H1 (cell line): Measurements from ENCODE around the gene MORN4. TPM values are rescaled to one million over a fixed set of nuclear protein-coding genes. Genes with fewer than 3 reads are reported as not detected.

ENCODE experiments used
- CTCF ChIA-PET: fragments of 300-600 bp; sonication (Branson Sonifier 250); formaldehyde crosslinking; loops from one replicate; lab custom pipeline; 2021; ENCODE audit not compliant: partially characterized antibody; lab: Charles Lee
- POLR2A ChIA-PET: fragments of 300-600 bp; sonication (Branson Sonifier 250); formaldehyde crosslinking; loops from one replicate; lab custom pipeline; 2021; ENCODE audit warnings: inconsistent platforms; ENCODE audit not compliant: partially characterized antibody; lab: Charles Lee
- DNase-seq, 2 experiments: peaks; one replicate each; pipeline versions ENCODE4 v3.0.0 to v3.0.0-alpha.2; 2010 to 2022; ENCODE audit warnings: low spot score in 2 of 2, low read depth in 1 of 2, mixed read lengths in 1 of 2
- FAIRE-seq: peaks from 2 replicates; lab custom pipeline; 2011; peaks lifted over from hg19 to GRCh38; lab: Jason Lieb, UNC
- H2AFZ ChIP-seq: 2 replicates; pipeline ENCODE4 v1.8.1; 2012; ENCODE audit warnings: low read length, inconsistent platforms
- H2AK5ac ChIP-seq: 2 replicates; pipeline ENCODE4 v1.6.1; 2013; ENCODE audit warnings: low read depth, low read length
- H2BK120ac ChIP-seq: replicated peaks from 2 replicates; pipeline ENCODE3; 2013; ENCODE audit warnings: low read depth, low read length, inconsistent platforms
- H2BK12ac ChIP-seq: 2 replicates; pipeline ENCODE4 v1.6.1; 2013; ENCODE audit warnings: low read depth, low read length
- H2BK15ac ChIP-seq: 2 replicates; pipeline ENCODE4 v1.6.1; 2013; ENCODE audit warnings: low read length
- H2BK20ac ChIP-seq: 2 replicates; pipeline ENCODE4 v1.6.1; 2013; ENCODE audit warnings: low read length
- H2BK5ac ChIP-seq: 2 replicates; pipeline ENCODE4 v1.6.1; 2013; ENCODE audit warnings: low read depth, low read length
- H3K14ac ChIP-seq: 2 replicates; pipeline ENCODE4 v1.6.1; 2013; ENCODE audit warnings: inconsistent platforms; ENCODE audit not compliant: insufficient read length
- H3K18ac ChIP-seq: 2 replicates; pipeline ENCODE4 v1.6.1; 2013; ENCODE audit warnings: low read length; ENCODE audit errors: extremely low read depth
- H3K23ac ChIP-seq: 2 replicates; pipeline ENCODE4 v1.6.1; 2013; ENCODE audit warnings: inconsistent platforms; ENCODE audit not compliant: insufficient read length
- H3K23me2 ChIP-seq: 2 replicates; pipeline ENCODE4 v1.6.1; 2013; ENCODE audit warnings: low read depth, low read length
- H3K27ac ChIP-seq: 2 replicates; pipeline ENCODE4 v1.6.1; 2011; ENCODE audit warnings: low read depth, low read length, inconsistent platforms
- H3K27me3 ChIP-seq, 4 experiments: replicated peaks in 1 of 4; 1 replicate in 1 of 4; 2 replicates in 3 of 4; pipeline versions ENCODE4 v1.6.1 to v1.8.1; 2011 to 2013; ENCODE audit warnings: low read length in 3 of 4, mild to moderate bottlenecking in 3 of 4, inconsistent platforms in 2 of 4, mixed read lengths in 2 of 4, moderate library complexity in 1 of 4; ENCODE audit not compliant: control insufficient read depth in 3 of 4, insufficient read depth in 3 of 4; ENCODE audit errors: extremely low read depth in 1 of 4
- H3K36me3 ChIP-seq, 4 experiments: 2 replicates each; pipeline versions ENCODE4 v1.6.1 to v1.8.1; 2011 to 2013; ENCODE audit warnings: mild to moderate bottlenecking in 4 of 4, low read length in 3 of 4, moderate library complexity in 2 of 4, control low read depth in 1 of 4, inconsistent platforms in 1 of 4; ENCODE audit not compliant: insufficient read depth in 4 of 4, control insufficient read depth in 2 of 4
- H3K4ac ChIP-seq: replicated peaks from 2 replicates; pipeline ENCODE3; 2013; ENCODE audit warnings: low read length, low read depth, mixed read lengths, inconsistent platforms; ENCODE audit not compliant: insufficient read length
- H3K4me1 ChIP-seq, 4 experiments: replicated peaks in 1 of 4; 1 replicate in 1 of 4; 2 replicates in 3 of 4; pipeline versions ENCODE4 v1.6.1 to v1.8.1; 2011 to 2013; ENCODE audit warnings: low read length in 3 of 4, inconsistent platforms in 2 of 4, mixed read lengths in 1 of 4; ENCODE audit not compliant: insufficient read depth in 4 of 4, control insufficient read depth in 3 of 4
- H3K4me2 ChIP-seq, 2 experiments: 2 replicates each; pipeline versions ENCODE4 v1.6.1 to v1.8.1; 2011 to 2013; ENCODE audit warnings: low read depth in 2 of 2, low read length in 2 of 2, control low read depth in 1 of 2, inconsistent platforms in 1 of 2, mild to moderate bottlenecking in 1 of 2; ENCODE audit not compliant: insufficient read depth in 1 of 2
- H3K4me3 ChIP-seq, 4 experiments: fragments of 200-600, 300-600 bp in 1 of 4; sonication (generic), shearing (Covaris generic), sonication (Bioruptor Twin) in 1 of 4; 2 replicates each; pipeline versions ENCODE4 v1.5.1 to v1.8.1; 2011 to 2016; ENCODE audit warnings: low read length in 4 of 4, low read depth in 3 of 4, control low read depth in 2 of 4, inconsistent platforms in 2 of 4, mild to moderate bottlenecking in 2 of 4, mixed read lengths in 1 of 4, moderate library complexity in 1 of 4; ENCODE audit not compliant: insufficient read depth in 2 of 4; ENCODE audit errors: extremely low read depth in 1 of 4
- H3K56ac ChIP-seq: replicated peaks from 2 replicates; pipeline ENCODE3; 2013; ENCODE audit warnings: low read depth, mild to moderate bottlenecking, mixed read lengths, low read length, inconsistent platforms; ENCODE audit not compliant: insufficient read length
- H3K79me1 ChIP-seq: 2 replicates; pipeline ENCODE4 v1.6.1; 2013; ENCODE audit warnings: low read depth, low read length, control low read depth
- H3K79me2 ChIP-seq, 2 experiments: 2 replicates each; pipeline versions ENCODE4 v1.6.1 to v1.8.1; 2012 to 2013; ENCODE audit warnings: low read length in 2 of 2, mild to moderate bottlenecking in 2 of 2, inconsistent platforms in 1 of 2; ENCODE audit not compliant: insufficient read depth in 2 of 2, control insufficient read depth in 1 of 2
- H3K9ac ChIP-seq, 4 experiments: replicated peaks in 1 of 4; 1 replicate in 1 of 4; 2 replicates in 3 of 4; pipeline versions ENCODE4 v1.6.1 to v1.8.1; 2011 to 2013; ENCODE audit warnings: low read depth in 3 of 4, low read length in 3 of 4, control low read depth in 2 of 4, mild to moderate bottlenecking in 2 of 4, moderate library complexity in 2 of 4, inconsistent platforms in 1 of 4; ENCODE audit errors: extremely low read depth in 1 of 4
- H3K9me3 ChIP-seq, 2 experiments: 2 replicates each; pipeline versions ENCODE4 v1.6.1 to v1.8.1; 2012 to 2013; ENCODE audit warnings: mild to moderate bottlenecking in 2 of 2, moderate library complexity in 2 of 2, control low read depth in 1 of 2, inconsistent platforms in 1 of 2, low read depth in 1 of 2, low read length in 1 of 2, mixed read lengths in 1 of 2; ENCODE audit not compliant: insufficient read depth in 2 of 2
- H4K20me1 ChIP-seq, 2 experiments: replicated peaks in 1 of 2; 2 replicates each; pipeline versions ENCODE3 to v1.8.1; 2011 to 2013; ENCODE audit warnings: inconsistent platforms in 2 of 2, low read length in 2 of 2, mild to moderate bottlenecking in 1 of 2; ENCODE audit not compliant: insufficient read depth in 2 of 2, control insufficient read depth in 1 of 2
- H4K5ac ChIP-seq: 2 replicates; pipeline ENCODE4 v1.6.1; 2013; ENCODE audit warnings: low read length, low read depth, mixed read lengths, inconsistent platforms; ENCODE audit not compliant: insufficient read length
- H4K8ac ChIP-seq: 2 replicates; pipeline ENCODE4 v1.8.0; 2013; ENCODE audit warnings: mild to moderate bottlenecking, moderate library complexity, low read length, inconsistent platforms; ENCODE audit not compliant: insufficient read depth; ENCODE audit errors: extremely low read depth
- H4K91ac ChIP-seq: replicated peaks from 2 replicates; pipeline ENCODE3; 2013; ENCODE audit warnings: low read length, mixed read lengths, inconsistent platforms; ENCODE audit not compliant: insufficient read length
- BACH1 ChIP-seq: IDR thresholded peaks from 2 replicates; pipeline ENCODE4 v1.6.1; 2012; ENCODE audit warnings: low read length, improper control_type of control experiment
- CHD1 ChIP-seq: IDR thresholded peaks from 2 replicates; pipeline ENCODE4 v1.6.1; 2012; ENCODE audit warnings: low read depth, low read length, improper control_type of control experiment
- FOSL1 ChIP-seq: IDR thresholded peaks from 2 replicates; pipeline ENCODE4 v1.6.1; 2011; ENCODE audit warnings: mild to moderate bottlenecking, low read depth, low read length, moderate library complexity; ENCODE audit not compliant: insufficient read depth
- KDM4A ChIP-seq: IDR thresholded peaks from one replicate; pipeline ENCODE4 v1.7.1; 2012; ENCODE audit warnings: low read depth, mild to moderate bottlenecking, moderate library complexity, low read length, inconsistent platforms; ENCODE audit not compliant: severe bottlenecking
- NRF1 ChIP-seq: IDR thresholded peaks from 2 replicates; pipeline ENCODE4 v1.6.1; 2011; ENCODE audit warnings: mild to moderate bottlenecking, low read depth, low read length, improper control_type of control experiment
- RFX5 ChIP-seq: IDR thresholded peaks from 2 replicates; pipeline ENCODE4 v1.6.1; 2011; ENCODE audit warnings: low read depth, low read length, improper control_type of control experiment, borderline replicate concordance
- TAF1 ChIP-seq: IDR thresholded peaks from 2 replicates; pipeline ENCODE4 v1.6.1; 2011; ENCODE audit warnings: mild to moderate bottlenecking, low read depth, low read length
- WGBS, 2 experiments: shearing (Covaris generic) in 1 of 2; methylation state at CpG; one replicate each; pipeline versions ENCODE4 v1.1.6 to v1.1.7; 2013 to 2015; ENCODE audit warnings: low lambda C conversion rate in 2 of 2, mixed read lengths in 2 of 2, inconsistent platforms in 1 of 2, low coverage in 1 of 2, missing lambda C conversion rate in 1 of 2; ENCODE audit not compliant: insufficient replicate concordance in 2 of 2, insufficient coverage in 1 of 2, insufficient read length in 1 of 2; ENCODE audit errors: extremely low coverage in 1 of 2, missing lambda C conversion rate in 1 of 2; 5-methylcytosine and 5-hydroxymethylcytosine counted together
- polyA plus RNA-seq, 7 experiments: library from polyadenylated mRNA; depleted of rRNA in 3 of 7; stranded (reverse) in 5 of 7; unstranded in 2 of 7; fragments of >200 nt in 5 of 7; fragments of 200-250 nt in 2 of 7; gene quantifications; 1 replicate in 5 of 7; 2 replicates in 1 of 7; 4 replicates in 1 of 7; pipeline versions ENCODE4 v1.2.1 to v1.2.3, GENCODE V29; 2011 to 2013; ENCODE audit warnings: missing spikeins in 2 of 7, mixed read lengths in 2 of 7
- total RNA-seq: library from RNA; stranded (reverse); fragmentation: NEBNext Ultra II Directional; extraction: Animal tissue kit (Norgen Biotek cat#: 25700); gene quantifications from 2 replicates; pipeline ENCODE4 v1.2.1, GENCODE V29; 2021

MORN4 gene
- total and polyA plus RNA-seq, 2 of the 8 experiments (the other 6 are each of a cell fraction or from before 2014, with no cell fraction given): 13.6 to 22.0 TPM

- no peak overlapping the region for H4K91ac ChIP-seq
- POLR2A ChIA-PET: no interaction called here
- CTCF ChIA-PET: interaction anchor here (1.3 to 4.3 kb wide), 6 partner anchors 11 to 135 kb away, joined by 4 to 24 read pairs (median 4); partner anchors contain the start of genes ANKRD2 and HOGA1
Observed at GRCh38 chr10:97599272-97599619, 34.1 kb downstream of the MORN4 start.

More at GRCh38 chr10:97599272-97599619, 34.1 kb downstream of the MORN4 start:
- H3K4ac ChIP-seq: no peak overlapping the region
- no peak overlapping the region for H4K5ac ChIP-seq
- peak overlapping the region; percentile 24; the same call in 1 of the 2 replicates for H2BK5ac ChIP-seq
- no peak for TF ChIP-seq TAF1
- TF ChIP-seq CHD1: no peak
- no peak for TF ChIP-seq KDM4A
- TF ChIP-seq NRF1: no peak
- TF ChIP-seq FOSL1: no peak
- no peak for TF ChIP-seq BACH1
- no peak for TF ChIP-seq RFX5
- H3K79me2 ChIP-seq: no peaks in the 10 kb centered on the region
- H3K23me2 ChIP-seq: no peaks in the 10 kb centered on the region
- H3K36me3 ChIP-seq: no peaks in the 10 kb centered on the region
- no peak overlapping the region for H3K14ac ChIP-seq
- H3K23ac ChIP-seq: no peak overlapping the region
- no peak overlapping the region for H2AK5ac ChIP-seq
- H4K8ac ChIP-seq: peak overlapping the region; percentile 45; the same call in 1 of the 2 replicates
- no peak overlapping the region for H3K9ac ChIP-seq
- 91% methylated on average over 6 of the region's 6 CpGs; no CpG with 5 or more reads in 1 of the 2 experiments for WGBS, 2 experiments
- H3K27me3 ChIP-seq: no peaks in the 10 kb centered on the region
- H3K56ac ChIP-seq: no peak overlapping the region
- no peak for FAIRE-seq
- H3K4me3 ChIP-seq: no peak overlapping the region
- no peak overlapping the region for H3K4me2 ChIP-seq
- DNase-seq: no peak
- H2BK120ac ChIP-seq: no peak overlapping the region
- H2BK12ac ChIP-seq: 0 out of 2 replicates have a peak overlapping the region, but pooled peaks have one; percentile 39
- no peak overlapping the region for H2BK20ac ChIP-seq
- H2BK15ac ChIP-seq: no peak overlapping the region
- no peaks in the 10 kb centered on the region for H3K9me3 ChIP-seq
- H4K20me1 ChIP-seq: no peaks in the 10 kb centered on the region
- no peak overlapping the region for H3K27ac ChIP-seq
- no peak overlapping the region for H3K18ac ChIP-seq
- no peaks in the 10 kb centered on the region for H3K79me1 ChIP-seq
- peaks cover 0 to 2% (median under 1%) of the 10 kb centered on the region in 4 experiments; a peak in 1 of 7 replicates for H3K4me1 ChIP-seq
- no peak overlapping the region for H2AFZ ChIP-seq
